Hair follicular keratinocyte (primary cell): ENCODE data around the gene DRAM1. TPM values are rescaled to one million over a fixed set of nuclear protein-coding genes. Genes with fewer than 3 reads are reported as not detected.

ENCODE experiments used
- total RNA-seq: library from RNA; depleted of rRNA; stranded (reverse); fragments of >200 nt; gene quantifications from 2 replicates; pipeline ENCODE4 v1.2.3, GENCODE V29; 2015

DRAM1 gene
- 12.7 and 14.7 TPM in 2 replicates for total RNA-seq

GRCh38 chr12:101876861-101877805 is at the start of gene DRAM1:
Gene DRAM1, plus strand, starts transcription at chr12:101877580. Its CDS starts 210 bp downstream, at chr12:101877790.

GRCh38 chr12:101830367-101831325 is 46.7 kb upstream of the DRAM1 start, which contains the start of gene GNPTAB:
Gene GNPTAB, minus strand, starts transcription at chr12:101830959. Its CDS starts 284 bp downstream, at chr12:101830675.

Other genes with a start within 250 kb of the DRAM1 start
- gene CHPT1, start 179.9 kb upstream of the DRAM1 start, total RNA-seq: 14.8 and 21.3 TPM in 2 replicates
- not detected in 2 replicates for gene SYCP3, start 138.1 kb upstream of the DRAM1 start, total RNA-seq
- 23.2 and 25.0 TPM in 2 replicates for gene GNPTAB, start 46.6 kb upstream of the DRAM1 start, total RNA-seq
- 84.7 and 85.8 TPM in 2 replicates for gene WASHC3, start 184.4 kb downstream of the DRAM1 start, total RNA-seq
- gene NUP37, start 242.5 kb downstream of the DRAM1 start, total RNA-seq: 32.2 and 66.0 TPM in 2 replicates
- 7.8 and 14.8 TPM in 2 replicates for gene PARPBP, start 242.6 kb downstream of the DRAM1 start, total RNA-seq